ENCODE measurements around the gene HOXA4.

- TF ChIP-seq CTCF (IDR thresholded peaks at IDR 0.05) (no peak), EP300 (IDR thresholded peaks at IDR 0.05) (no peak), POLR2A (IDR thresholded peaks at IDR 0.05) (no peak), POLR2AphosphoS5 (IDR thresholded peaks at IDR 0.05) (no peak)
Measured at GRCh38 chr7:27163288-27164044, 32.9 kb upstream of the HOXA4 start.
